ENCODE data around the gene TMEM222.
A peak's percentile ranks its signal among the peaks of the same experiment; 100 is the strongest.

The TMEM222 gene

DNA sequence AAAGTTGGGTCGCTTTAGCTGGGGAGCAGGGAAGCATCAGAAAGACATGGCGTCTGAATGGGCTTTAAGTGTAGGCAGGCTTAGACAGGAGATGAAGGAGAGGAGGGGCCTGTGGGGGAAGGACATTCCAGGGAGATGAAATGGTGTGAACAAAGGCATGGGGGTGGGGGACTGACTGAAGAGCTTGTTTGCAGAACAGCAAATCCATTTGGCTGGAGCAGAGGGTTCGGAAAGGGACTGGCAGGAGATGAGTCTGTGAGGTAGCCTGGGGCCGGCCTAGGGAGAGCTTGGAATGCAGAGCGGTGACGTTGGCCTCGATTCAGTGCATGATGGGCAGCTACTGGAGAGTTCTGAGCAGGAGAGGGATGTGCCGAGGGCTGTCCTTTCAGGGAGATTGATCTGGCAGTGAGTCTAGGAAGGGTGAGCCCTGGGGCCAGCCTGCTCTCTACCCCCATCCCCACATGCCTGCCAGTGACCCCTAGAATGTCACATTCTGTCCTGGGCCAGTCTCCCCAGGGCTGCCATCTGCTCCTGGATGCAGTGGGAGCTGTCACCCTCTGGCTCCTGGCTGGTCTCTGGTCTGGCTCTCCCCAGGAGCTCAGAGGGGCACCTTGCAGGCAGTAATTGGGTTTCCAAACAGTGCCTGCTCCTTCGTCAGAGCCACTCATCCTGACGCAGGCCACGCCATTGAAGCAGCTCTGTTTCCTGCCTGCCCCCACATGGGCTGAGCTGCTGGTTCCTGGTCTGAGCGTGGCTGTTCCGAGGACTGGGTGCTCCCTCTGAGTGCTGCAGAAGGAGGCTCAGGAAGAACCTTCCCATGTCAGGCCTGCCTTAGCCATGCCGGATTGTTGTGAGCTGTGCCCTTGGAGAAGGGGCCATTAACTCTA lies 22.3 kb upstream of the TMEM222 start:
- no peak for TF ChIP-seq EZH2phosphoT487 (IDR thresholded peaks at IDR 0.05; ENCODE audit: borderline replicate concordance, low read length)
- TF ChIP-seq, protein P1, sequence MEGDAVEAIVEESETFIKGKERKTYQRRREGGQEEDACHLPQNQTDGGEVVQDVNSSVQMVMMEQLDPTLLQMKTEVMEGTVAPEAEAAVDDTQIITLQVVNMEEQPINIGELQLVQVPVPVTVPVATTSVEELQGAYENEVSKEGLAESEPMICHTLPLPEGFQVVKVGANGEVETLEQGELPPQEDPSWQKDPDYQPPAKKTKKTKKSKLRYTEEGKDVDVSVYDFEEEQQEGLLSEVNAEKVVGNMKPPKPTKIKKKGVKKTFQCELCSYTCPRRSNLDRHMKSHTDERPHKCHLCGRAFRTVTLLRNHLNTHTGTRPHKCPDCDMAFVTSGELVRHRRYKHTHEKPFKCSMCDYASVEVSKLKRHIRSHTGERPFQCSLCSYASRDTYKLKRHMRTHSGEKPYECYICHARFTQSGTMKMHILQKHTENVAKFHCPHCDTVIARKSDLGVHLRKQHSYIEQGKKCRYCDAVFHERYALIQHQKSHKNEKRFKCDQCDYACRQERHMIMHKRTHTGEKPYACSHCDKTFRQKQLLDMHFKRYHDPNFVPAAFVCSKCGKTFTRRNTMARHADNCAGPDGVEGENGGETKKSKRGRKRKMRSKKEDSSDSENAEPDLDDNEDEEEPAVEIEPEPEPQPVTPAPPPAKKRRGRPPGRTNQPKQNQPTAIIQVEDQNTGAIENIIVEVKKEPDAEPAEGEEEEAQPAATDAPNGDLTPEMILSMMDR (IDR thresholded peaks at IDR 0.05; ENCODE audit: low read depth, low read length, poor library complexity, severe bottlenecking) = no peak
- Histone ChIP-seq H3K9me2 (replicated peaks; ENCODE audit: control insufficient read depth, low read length) (no peaks in the 10 kb centered on the region), H3K36me3 (ENCODE audit: control insufficient read depth, low read length) (peaks cover 12% of the 10 kb centered on the region), H3K79me2 (ENCODE audit: control insufficient read depth, low read length) (no peaks in the 10 kb centered on the region), H3K4me1 (ENCODE audit: control insufficient read depth, low read length) (peaks cover 11% of the 10 kb centered on the region), H4K20me1 (ENCODE audit: control insufficient read depth, insufficient read depth, low read depth, low read length) (no peaks in the 10 kb centered on the region), H3K4me2 (ENCODE audit: low read length) (peak overlapping the region; percentile 36; the same call in 1 of the 2 replicates), H3K27ac (ENCODE audit: low read depth, low read length) (no peak overlapping the region), H3K9me3 (ENCODE audit: control insufficient read depth, insufficient read depth, low read length) (no peaks in the 10 kb centered on the region), H3K27me3 (ENCODE audit: control insufficient read depth, low read length) (no peaks in the 10 kb centered on the region), H3K4me3 (ENCODE audit: low read length) (no peak overlapping the region), H3F3A (ENCODE audit: control insufficient read depth, insufficient read depth) (no peaks in the 10 kb centered on the region)

DNA sequence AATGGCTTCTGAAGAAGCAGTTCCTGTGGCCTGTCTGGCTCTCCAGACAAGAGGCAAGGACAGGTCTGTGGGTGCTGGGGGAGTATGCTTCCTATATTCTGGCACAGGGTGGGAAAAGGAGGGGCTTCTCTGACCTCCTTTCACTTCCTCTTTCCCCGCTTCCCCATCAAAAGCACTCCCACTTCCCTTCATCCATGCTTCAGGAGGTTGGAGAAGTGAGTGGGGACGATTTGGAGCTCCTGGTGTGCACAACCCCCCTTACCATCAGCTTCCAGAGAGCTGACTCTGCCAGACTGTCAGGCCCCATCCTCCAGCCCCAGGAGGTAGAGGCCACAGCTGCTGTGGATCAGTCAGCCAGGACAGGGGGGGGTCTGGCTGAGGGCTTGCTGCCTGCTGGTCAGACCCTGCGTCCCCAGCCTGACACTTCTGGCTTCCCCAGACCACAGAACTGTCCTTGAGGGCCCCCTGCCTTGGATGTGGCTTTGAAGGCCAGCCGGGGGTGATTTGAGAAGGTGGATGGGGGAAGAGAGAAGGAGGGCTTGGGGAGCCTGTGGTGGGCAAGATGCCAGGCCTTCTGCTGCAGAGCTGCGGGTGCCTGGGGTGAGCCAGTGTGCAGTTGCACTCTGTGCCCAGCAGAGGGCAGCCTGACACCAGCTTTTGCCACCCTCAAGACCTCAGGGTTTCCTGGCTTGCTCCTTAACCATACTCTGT lies 21.5 kb upstream of the TMEM222 start:
- H3K27ac ChIP-seq (ENCODE audit: low read depth, low read length) = no peak overlapping the region
- H3K27me3 ChIP-seq (ENCODE audit: control insufficient read depth, low read length) = no peaks in the 10 kb centered on the region
- H3F3A ChIP-seq (ENCODE audit: control insufficient read depth, insufficient read depth) = no peaks in the 10 kb centered on the region
- no peak overlapping the region for H3K4me3 ChIP-seq (ENCODE audit: low read length)
- H3K79me2 ChIP-seq (ENCODE audit: control insufficient read depth, low read length) = no peaks in the 10 kb centered on the region
- H3K9me2 ChIP-seq (replicated peaks; ENCODE audit: control insufficient read depth, low read length) = no peaks in the 10 kb centered on the region
- H3K4me2 ChIP-seq (ENCODE audit: low read length) = peak overlapping the region; percentile 36
- peaks cover 11% of the 10 kb centered on the region for H3K4me1 ChIP-seq (ENCODE audit: control insufficient read depth, low read length)
- TF ChIP-seq, protein P1 (IDR thresholded peaks at IDR 0.05; ENCODE audit: low read depth, low read length, poor library complexity, severe bottlenecking) = peak; percentile 93
- no peak for TF ChIP-seq EZH2phosphoT487 (IDR thresholded peaks at IDR 0.05; ENCODE audit: borderline replicate concordance, low read length)
- H3K36me3 ChIP-seq (ENCODE audit: control insufficient read depth, low read length) = peaks cover 12% of the 10 kb centered on the region
- H4K20me1 ChIP-seq (ENCODE audit: control insufficient read depth, insufficient read depth, low read depth, low read length) = no peaks in the 10 kb centered on the region
- no peaks in the 10 kb centered on the region for H3K9me3 ChIP-seq (ENCODE audit: control insufficient read depth, insufficient read depth, low read length)

DNA sequence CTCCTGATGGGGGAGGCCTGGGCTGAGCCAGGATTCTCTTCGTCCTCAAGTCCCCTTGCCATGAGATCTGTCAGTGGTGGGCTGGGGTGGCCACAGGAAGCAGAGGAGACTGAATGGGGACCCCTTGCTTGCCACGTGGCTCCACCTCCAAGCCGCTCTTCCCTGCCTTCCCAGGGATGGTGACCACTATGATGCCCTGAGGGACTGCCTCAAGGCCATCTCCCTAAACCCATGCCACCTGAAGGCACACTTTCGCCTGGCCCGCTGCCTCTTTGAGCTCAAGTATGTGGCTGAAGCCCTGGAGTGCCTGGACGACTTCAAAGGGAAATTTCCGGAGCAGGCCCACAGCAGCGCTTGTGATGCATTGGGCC lies 20.9 kb upstream of the TMEM222 start:
- peaks cover 11% of the 10 kb centered on the region for H3K4me1 ChIP-seq (ENCODE audit: control insufficient read depth, low read length)
- TF ChIP-seq EZH2phosphoT487 (IDR thresholded peaks at IDR 0.05; ENCODE audit: borderline replicate concordance, low read length) = no peak
- TF ChIP-seq, protein P1 (IDR thresholded peaks at IDR 0.05; ENCODE audit: low read depth, low read length, poor library complexity, severe bottlenecking) = peak; percentile 49
- H3K79me2 ChIP-seq (ENCODE audit: control insufficient read depth, low read length) = no peaks in the 10 kb centered on the region
- H4K20me1 ChIP-seq (ENCODE audit: control insufficient read depth, insufficient read depth, low read depth, low read length) = no peaks in the 10 kb centered on the region
- H3K27me3 ChIP-seq (ENCODE audit: control insufficient read depth, low read length) = no peaks in the 10 kb centered on the region
- no peaks in the 10 kb centered on the region for H3K9me2 ChIP-seq (replicated peaks; ENCODE audit: control insufficient read depth, low read length)
- H3K36me3 ChIP-seq (ENCODE audit: control insufficient read depth, low read length) = peaks cover 12% of the 10 kb centered on the region
- H3F3A ChIP-seq (ENCODE audit: control insufficient read depth, insufficient read depth) = no peaks in the 10 kb centered on the region
- no peak overlapping the region for H3K4me3 ChIP-seq (ENCODE audit: low read length)
- no peaks in the 10 kb centered on the region for H3K9me3 ChIP-seq (ENCODE audit: control insufficient read depth, insufficient read depth, low read length)
- no peak overlapping the region for H3K4me2 ChIP-seq (ENCODE audit: low read length)
- H3K27ac ChIP-seq (ENCODE audit: low read depth, low read length) = no peak overlapping the region

Data from DOHH2 (cell line).